ENCODE data around the gene KCNQ4. TPM values are rescaled to one million over a fixed set of nuclear protein-coding genes. Genes with fewer than 3 reads are reported as not detected.

Gene KCNQ4
- total and polyA plus RNA-seq, 12 donors, result 1.0 to 3.4 (median 2.1) TPM

DNA sequence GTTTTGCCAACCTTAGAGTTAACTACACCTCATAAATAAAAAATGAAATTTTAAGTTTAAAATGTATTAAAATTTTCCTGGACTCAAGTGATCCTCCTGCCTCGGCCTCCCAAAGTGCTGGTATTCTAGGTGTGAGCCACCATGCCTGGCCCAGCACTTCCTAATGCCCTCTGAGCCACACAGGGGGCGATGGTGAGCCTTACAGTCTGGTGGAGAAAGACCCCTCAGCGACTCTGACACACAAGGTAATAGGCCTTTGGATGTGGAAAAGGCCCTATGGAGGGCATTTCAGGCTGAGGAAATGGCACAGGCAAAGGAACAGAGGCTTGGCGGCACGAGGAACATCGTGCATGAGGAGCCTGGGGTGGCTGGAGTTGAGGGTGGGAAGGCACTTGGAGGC, 71.9 kb downstream of the KCNQ4 start:
- Histone ChIP-seq H3K27ac (no peak overlapping the region), H3K9me3 (no peaks in the 10 kb centered on the region), H3K4me3 (no peak overlapping the region), H3K4me1 (peaks cover 0 to 15% (median 10%) of the 10 kb centered on the region in 9 donors), H3K36me3 (no peaks in the 10 kb centered on the region), H3K27me3 (no peaks in the 10 kb centered on the region)
- 80 to 83% methylated on average over 6 of the region's 6 CpGs for WGBS, 2 donors
- ATAC-seq (no peak), DNase-seq (no peak)
- TF ChIP-seq, protein P1, sequence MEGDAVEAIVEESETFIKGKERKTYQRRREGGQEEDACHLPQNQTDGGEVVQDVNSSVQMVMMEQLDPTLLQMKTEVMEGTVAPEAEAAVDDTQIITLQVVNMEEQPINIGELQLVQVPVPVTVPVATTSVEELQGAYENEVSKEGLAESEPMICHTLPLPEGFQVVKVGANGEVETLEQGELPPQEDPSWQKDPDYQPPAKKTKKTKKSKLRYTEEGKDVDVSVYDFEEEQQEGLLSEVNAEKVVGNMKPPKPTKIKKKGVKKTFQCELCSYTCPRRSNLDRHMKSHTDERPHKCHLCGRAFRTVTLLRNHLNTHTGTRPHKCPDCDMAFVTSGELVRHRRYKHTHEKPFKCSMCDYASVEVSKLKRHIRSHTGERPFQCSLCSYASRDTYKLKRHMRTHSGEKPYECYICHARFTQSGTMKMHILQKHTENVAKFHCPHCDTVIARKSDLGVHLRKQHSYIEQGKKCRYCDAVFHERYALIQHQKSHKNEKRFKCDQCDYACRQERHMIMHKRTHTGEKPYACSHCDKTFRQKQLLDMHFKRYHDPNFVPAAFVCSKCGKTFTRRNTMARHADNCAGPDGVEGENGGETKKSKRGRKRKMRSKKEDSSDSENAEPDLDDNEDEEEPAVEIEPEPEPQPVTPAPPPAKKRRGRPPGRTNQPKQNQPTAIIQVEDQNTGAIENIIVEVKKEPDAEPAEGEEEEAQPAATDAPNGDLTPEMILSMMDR (IDR thresholded peaks at IDR 0.05), result peak in 3 of 9 donors; percentile 15 to 43 (median 22)
- intact Hi-C loops (cut with DNase I), result no loop called here

GRCh38 chr1:40856116-40856515, 72.5 kb downstream of the KCNQ4 start:
- intact Hi-C loops (cut with DNase I), result no loop called here
- 70 to 86% methylated on average over 3 of the region's 3 CpGs for WGBS, 2 donors

GRCh38 chr1:40856656-40857302, 73.2 kb downstream of the KCNQ4 start:
- ATAC-seq, result no peak

More at GRCh38 chr1:40856116-40856515, 72.5 kb downstream of the KCNQ4 start:
- no peaks in the 10 kb centered on the region for H3K9me3 ChIP-seq
- no peaks in the 10 kb centered on the region for H3K36me3 ChIP-seq
- no peak overlapping the region for H3K4me3 ChIP-seq
- no peak overlapping the region for H3K27ac ChIP-seq
- H3K27me3 ChIP-seq, result no peaks in the 10 kb centered on the region
- no peak for DNase-seq
- TF ChIP-seq, protein P1 (IDR thresholded peaks at IDR 0.05), result no peak
- peaks cover 0 to 21% (median 14%) of the 10 kb centered on the region in 9 donors for H3K4me1 ChIP-seq
- ATAC-seq, result no peak

GRCh38 chr1:40857737-40858136, 74.2 kb downstream of the KCNQ4 start:
- peaks cover 0 to 28% (median 14%) of the 10 kb centered on the region in 9 donors for H3K4me1 ChIP-seq
- H3K36me3 ChIP-seq, result no peaks in the 10 kb centered on the region
- no peaks in the 10 kb centered on the region for H3K9me3 ChIP-seq
- WGBS, 2 donors, result 85 to 87% methylated on average over 2 of the region's 2 CpGs
- no peak overlapping the region for H3K4me3 ChIP-seq
- intact Hi-C loops (cut with DNase I), result no loop called here
- TF ChIP-seq, protein P1 (IDR thresholded peaks at IDR 0.05), result no peak
- H3K27ac ChIP-seq, result no peak overlapping the region
- ATAC-seq, result no peak
- DNase-seq, result no peak
- no peaks in the 10 kb centered on the region for H3K27me3 ChIP-seq

More at GRCh38 chr1:40856656-40857302, 73.2 kb downstream of the KCNQ4 start:
- WGBS, 2 donors, result 80 to 85% methylated on average over 9 of the region's 9 CpGs
- no peaks in the 10 kb centered on the region for H3K27me3 ChIP-seq
- H3K4me3 ChIP-seq, result no peak overlapping the region
- no peaks in the 10 kb centered on the region for H3K9me3 ChIP-seq
- H3K4me1 ChIP-seq, result peaks cover 0 to 24% (median 14%) of the 10 kb centered on the region in 9 donors
- DNase-seq, result no peak
- TF ChIP-seq, protein P1 (IDR thresholded peaks at IDR 0.05), result no peak
- H3K36me3 ChIP-seq, result no peaks in the 10 kb centered on the region
- intact Hi-C loops (cut with DNase I), result no loop called here
- H3K27ac ChIP-seq, result no peak overlapping the region
